ENCODE results near the gene NIPSNAP3A. TPM values are rescaled to one million over a fixed set of nuclear protein-coding genes. Genes with fewer than 3 reads are reported as not detected.
A peak's percentile ranks its signal among the peaks of the same experiment; 100 is the strongest.

NIPSNAP3A gene
- total and polyA plus RNA-seq, 2 donors (not counting 3 experiments of a cell fraction or from before 2014, with no cell fraction given) = 27.2 TPM

DNA sequence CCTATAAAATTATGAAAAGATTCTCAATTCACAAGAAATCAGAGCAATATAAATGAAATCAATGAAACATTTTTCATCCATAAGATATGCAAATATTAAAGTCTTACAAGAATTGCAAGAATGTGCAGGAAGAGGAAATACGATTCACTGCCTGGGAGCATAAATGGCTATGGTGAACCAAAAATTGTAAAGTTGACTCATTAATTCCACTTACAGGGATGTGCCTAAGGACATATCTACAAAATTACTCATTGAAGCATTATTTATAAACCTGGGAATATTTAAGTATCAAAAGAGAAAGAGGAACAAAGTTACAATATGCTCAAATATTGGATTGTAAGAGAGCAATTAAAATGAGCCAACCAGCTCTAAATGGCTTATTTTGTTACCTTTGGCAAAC, 6.9 kb upstream of the NIPSNAP3A start:
- ChIA-PET POLR2A (no interaction called here), CTCF (no interaction called here)
- H3K9me1 ChIP-seq (replicated peaks; ENCODE audit: control insufficient read depth, extremely low read depth, insufficient read depth, low read length) = no peaks in the 10 kb centered on the region
- dilution Hi-C loops (cut with MboI; ENCODE audit: extremely low pct_ligation_motif_present, low sequenced_read_pairs) (no loop called here), intact Hi-C loops (cut with micrococcal nuclease) (loop anchor here (5.0 kb wide), 1 partner anchor 58 kb away; no protein-coding TSS in a partner anchor)
- H3K79me2 ChIP-seq (ENCODE audit: control insufficient read depth, insufficient read depth, low read length) = no peaks in the 10 kb centered on the region
- H2AFZ ChIP-seq (ENCODE audit: low read depth, low read length) = no peak overlapping the region
- H3K9me3 ChIP-seq (replicated peaks; ENCODE audit: control insufficient read depth, insufficient read depth, low read length) = no peaks in the 10 kb centered on the region
- peaks cover 3% of the 10 kb centered on the region for H3K4me1 ChIP-seq (ENCODE audit: control insufficient read depth, extremely low read depth, insufficient read depth, low read length)
- TF ChIP-seq FOS (IDR thresholded peaks at IDR 0.05; ENCODE audit: borderline replicate concordance, insufficient read depth, low read length) = peak; percentile 45
- no peak for TF ChIP-seq GATA2 (IDR thresholded peaks at IDR 0.05; ENCODE audit: insufficient read depth, insufficient read length, low read depth, low read length)
- peak; percentile 58 for TF ChIP-seq JUN (IDR thresholded peaks at IDR 0.05; ENCODE audit: borderline replicate concordance, insufficient read depth, insufficient read length, low read depth)
- BruUV-seq (replicated peaks) = no TSS peak
- FAIRE-seq (peak; percentile 46), DNase-seq (ENCODE audit: low read depth, low spot score) (peak; percentile 43)
- no peaks in the 10 kb centered on the region for H3K36me3 ChIP-seq (ENCODE audit: control insufficient read depth in 2 of 2, extremely low read depth in 1 of 2, insufficient read depth in 2 of 2, low read length in 2 of 2)
- no peak overlapping the region for H3K27ac ChIP-seq (ENCODE audit: insufficient read depth, low read depth, low read length)
- no peak overlapping the region for H3K9ac ChIP-seq (replicated peaks; ENCODE audit: extremely low read depth, insufficient read depth, low read length)
- no peaks in the 10 kb centered on the region for H3K27me3 ChIP-seq (ENCODE audit: control insufficient read depth in 2 of 2, insufficient read depth in 2 of 2, low read length in 2 of 2)
- no peak overlapping the region for H3K4me2 ChIP-seq (ENCODE audit: insufficient read depth, low read length)
- H4K20me1 ChIP-seq (replicated peaks; ENCODE audit: control insufficient read depth, extremely low read depth, insufficient read depth, low read length) = no peaks in the 10 kb centered on the region
- H3K4me3 ChIP-seq (replicated peaks in 1 of 3; ENCODE audit: insufficient read depth in 1 of 3, low read depth in 1 of 3, low read length in 3 of 3) = no peak overlapping the region

- Histone ChIP-seq H3K79me2 (ENCODE audit: control insufficient read depth, insufficient read depth, low read length) (no peaks in the 10 kb centered on the region), H2AFZ (ENCODE audit: low read depth, low read length) (no peak overlapping the region), H3K4me2 (ENCODE audit: insufficient read depth, low read length) (no peak overlapping the region), H3K27ac (ENCODE audit: insufficient read depth, low read depth, low read length) (no peak overlapping the region), H3K9me1 (replicated peaks; ENCODE audit: control insufficient read depth, extremely low read depth, insufficient read depth, low read length) (no peaks in the 10 kb centered on the region), H3K4me1 (ENCODE audit: control insufficient read depth, extremely low read depth, insufficient read depth, low read length) (peaks cover 7% of the 10 kb centered on the region), H4K20me1 (replicated peaks; ENCODE audit: control insufficient read depth, extremely low read depth, insufficient read depth, low read length) (no peaks in the 10 kb centered on the region), H3K4me3 (replicated peaks in 1 of 3; ENCODE audit: insufficient read depth in 1 of 3, low read depth in 1 of 3, low read length in 3 of 3) (no peak overlapping the region), H3K9me3 (replicated peaks; ENCODE audit: control insufficient read depth, insufficient read depth, low read length) (no peaks in the 10 kb centered on the region), H3K27me3 (ENCODE audit: control insufficient read depth in 2 of 2, insufficient read depth in 2 of 2, low read length in 2 of 2) (no peaks in the 10 kb centered on the region), H3K36me3 (ENCODE audit: control insufficient read depth in 2 of 2, extremely low read depth in 1 of 2, insufficient read depth in 2 of 2, low read length in 2 of 2) (no peaks in the 10 kb centered on the region), H3K9ac (replicated peaks; ENCODE audit: extremely low read depth, insufficient read depth, low read length) (no peak overlapping the region)
- DNase-seq (ENCODE audit: low read depth, low spot score) = peak; percentile 77
- intact Hi-C loops (cut with micrococcal nuclease) = loop anchor here (1.0 to 5.0 kb wide), 3 partner anchors 61 to 567 kb away; no protein-coding TSS in a partner anchor
- TF ChIP-seq JUN (IDR thresholded peaks at IDR 0.05; ENCODE audit: borderline replicate concordance, insufficient read depth, insufficient read length, low read depth) = no peak
- TF ChIP-seq, protein P1, sequence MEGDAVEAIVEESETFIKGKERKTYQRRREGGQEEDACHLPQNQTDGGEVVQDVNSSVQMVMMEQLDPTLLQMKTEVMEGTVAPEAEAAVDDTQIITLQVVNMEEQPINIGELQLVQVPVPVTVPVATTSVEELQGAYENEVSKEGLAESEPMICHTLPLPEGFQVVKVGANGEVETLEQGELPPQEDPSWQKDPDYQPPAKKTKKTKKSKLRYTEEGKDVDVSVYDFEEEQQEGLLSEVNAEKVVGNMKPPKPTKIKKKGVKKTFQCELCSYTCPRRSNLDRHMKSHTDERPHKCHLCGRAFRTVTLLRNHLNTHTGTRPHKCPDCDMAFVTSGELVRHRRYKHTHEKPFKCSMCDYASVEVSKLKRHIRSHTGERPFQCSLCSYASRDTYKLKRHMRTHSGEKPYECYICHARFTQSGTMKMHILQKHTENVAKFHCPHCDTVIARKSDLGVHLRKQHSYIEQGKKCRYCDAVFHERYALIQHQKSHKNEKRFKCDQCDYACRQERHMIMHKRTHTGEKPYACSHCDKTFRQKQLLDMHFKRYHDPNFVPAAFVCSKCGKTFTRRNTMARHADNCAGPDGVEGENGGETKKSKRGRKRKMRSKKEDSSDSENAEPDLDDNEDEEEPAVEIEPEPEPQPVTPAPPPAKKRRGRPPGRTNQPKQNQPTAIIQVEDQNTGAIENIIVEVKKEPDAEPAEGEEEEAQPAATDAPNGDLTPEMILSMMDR (IDR thresholded peaks at IDR 0.05; ENCODE audit: extremely low read depth in 1 of 2, insufficient read depth in 1 of 2, low read depth in 1 of 2, low read length in 2 of 2) = peak; percentile 44 to 56
- POLR2A ChIA-PET = no interaction called here
- FAIRE-seq = peak; percentile 57
- CTCF ChIA-PET = interaction anchor here (0.6 to 1.9 kb wide), 7 partner anchors 10 to 650 kb away, joined by 3 to 10 read pairs (median 4); partner anchors contain the start of gene SMC2
- BruUV-seq (replicated peaks) = no TSS peak
- dilution Hi-C loops (cut with MboI; ENCODE audit: extremely low pct_ligation_motif_present, low sequenced_read_pairs) = no loop called here
Observed at GRCh38 chr9:104743376-104743985, 4.0 kb upstream of the NIPSNAP3A start.
